ENCODE results near the gene KCNK4.

GRCh38 chr11:64333556-64333955, 42.5 kb downstream of the KCNK4 start:
- TF ChIP-seq CTCF (IDR thresholded peaks at IDR 0.05; ENCODE audit: poor library complexity, severe bottlenecking): no peak
- TF ChIP-seq EZH2 (IDR thresholded peaks at IDR 0.05; ENCODE audit: borderline replicate concordance, insufficient read depth, low read length, poor library complexity, severe bottlenecking): no peak
- no peak for TF ChIP-seq MXI1 (conservative IDR thresholded peaks at IDR 0.05; ENCODE audit: poor library complexity, severe bottlenecking)
- TF ChIP-seq REST (IDR thresholded peaks at IDR 0.05; ENCODE audit: borderline replicate concordance): no peak
- TF ChIP-seq RAD21 (conservative IDR thresholded peaks at IDR 0.05): no peak

All from neural cell (in vitro differentiated cells).